Right lobe of liver (tissue), 6 donors: Measurements from ENCODE around the gene RPRML. TPM values are rescaled to one million over a fixed set of nuclear protein-coding genes. Genes with fewer than 3 reads are reported as not detected.

Experiments used
- ATAC-seq, 4 donors: fragments of 200-7000 bp; cut with Tn5 transposase; one replicate each; pipeline ENCODE4 v1.9.1; 2020; ENCODE audit warnings: mild to moderate bottlenecking in 4 of 4, moderate library complexity in 4 of 4
- DNase-seq, 3 donors: peaks; one replicate each; pipeline ENCODE4 v3.0.0-alpha.2; 2020
- H3K27ac ChIP-seq, 3 donors: fragments of 200-600 bp; one replicate each; pipeline ENCODE4 v1.8.0; 2022
- H3K27me3 ChIP-seq, 2 donors: fragments of 200-600 bp; one replicate each; pipeline ENCODE4 v1.8.0; 2022
- H3K36me3 ChIP-seq, 4 donors: fragments of 200-600 bp; sonication (generic) in 1 of 4; one replicate each; pipeline versions ENCODE4 v1.5.1 to v1.8.0; 2017 to 2022; ENCODE audit warnings: control low read depth in 1 of 4
- H3K4me1 ChIP-seq, 4 donors: fragments of 200-600 bp; sonication (generic) in 1 of 4; one replicate each; pipeline versions ENCODE4 v1.5.1 to v1.8.0; 2017 to 2022; ENCODE audit warnings: control low read depth in 1 of 4
- H3K4me3 ChIP-seq, 3 donors: fragments of 200-600 bp; one replicate each; pipeline ENCODE4 v1.8.0; 2022
- H3K9me3 ChIP-seq, 4 donors: fragments of 200-600 bp; sonication (generic) in 1 of 4; one replicate each; pipeline versions ENCODE4 v1.5.1 to v1.8.0; 2017 to 2022; ENCODE audit warnings: control low read depth in 1 of 4
- POLR2A ChIP-seq: fragments of 450-650 bp; IDR thresholded peaks from one replicate; pipeline ENCODE4 v1.6.1; 2017; ENCODE audit warnings: antibody characterized with exemption, mild to moderate bottlenecking
- WGBS: methylation state at CpG from one replicate; pipeline ENCODE4 v1.1.6; 2018; ENCODE audit warnings: low coverage, low lambda C conversion rate; ENCODE audit not compliant: insufficient coverage; ENCODE audit errors: missing lambda C conversion rate; 5-methylcytosine and 5-hydroxymethylcytosine counted together
- intact Hi-C, 2 donors: fragments of 100-400 bp; cut with DNase I; formaldehyde crosslinking; loops; one replicate each; pipeline versions ENCODE4 v1.11.2 to v1.14.1; 2022
- total RNA-seq, 6 experiments: library from RNA; depleted of rRNA in 2 of 6; stranded (reverse); fragments of >200 nt in 2 of 6; fragmentation: NEBNext Ultra II Directional in 3 of 6; extraction: Animal tissue kit (Norgen Biotek cat#: 25700) in 3 of 6; gene quantifications; one replicate each; pipeline versions ENCODE4 v1.1.0 to v1.2.4, GENCODE V29; 2016 to 2023
- TF ChIP-seq, protein P1 (sequence below), 4 donors: fragments of 200-600 bp in 3 of 4; fragments of 450-650 bp in 1 of 4; IDR thresholded peaks; one replicate each; pipeline versions ENCODE4 v1.5.1 to v1.8.0; 2016 to 2022; ENCODE audit warnings: antibody characterized with exemption in 4 of 4, mild to moderate bottlenecking in 2 of 4
- donor health status: DM: no; HTN: yes; CAD: no.
- donor health status: DM: no; HTN: no; CAD: no.
- donor health status: DM: no; HTN: no; CAD: no.
- donor health status: DM: no; HTN: yes; CAD: no.
- donor health status: DM: no; HTN: yes; CAD: no.

RPRML gene
- total RNA-seq, 6 experiments from 2014 or later: 0.25 TPM; not detected in 5

DNA sequence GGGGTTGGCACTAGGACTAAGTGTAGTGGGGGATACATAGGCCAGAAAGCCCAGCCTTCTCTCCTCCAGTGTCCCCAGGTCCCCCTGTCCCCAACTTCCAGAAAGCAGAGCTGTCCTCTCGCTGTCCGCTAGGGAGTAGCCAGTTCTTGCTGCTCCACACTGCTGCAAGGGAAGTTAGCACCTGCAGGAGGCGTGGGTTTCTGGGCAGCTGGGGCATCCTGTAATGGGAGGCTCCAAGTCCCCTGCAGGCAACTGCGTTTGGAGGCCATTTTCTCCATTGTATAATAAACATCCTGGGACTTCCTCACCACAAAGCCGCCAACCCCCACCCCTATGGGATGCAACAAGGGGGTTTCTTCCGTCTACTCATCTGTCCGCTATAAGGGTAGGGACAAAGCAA is 1.7 kb downstream of the RPRML start:
- Histone ChIP-seq H3K27ac (no peak overlapping the region), H3K9me3 (no peaks in the 10 kb centered on the region), H3K4me1 (peaks cover 0 to 17% (median under 1%) of the 10 kb centered on the region in 4 donors), H3K27me3 (peaks cover 0 to 11% of the 10 kb centered on the region in 2 donors), H3K36me3 (no peaks in the 10 kb centered on the region), H3K4me3 (no peak overlapping the region)
- TF ChIP-seq, protein P1, sequence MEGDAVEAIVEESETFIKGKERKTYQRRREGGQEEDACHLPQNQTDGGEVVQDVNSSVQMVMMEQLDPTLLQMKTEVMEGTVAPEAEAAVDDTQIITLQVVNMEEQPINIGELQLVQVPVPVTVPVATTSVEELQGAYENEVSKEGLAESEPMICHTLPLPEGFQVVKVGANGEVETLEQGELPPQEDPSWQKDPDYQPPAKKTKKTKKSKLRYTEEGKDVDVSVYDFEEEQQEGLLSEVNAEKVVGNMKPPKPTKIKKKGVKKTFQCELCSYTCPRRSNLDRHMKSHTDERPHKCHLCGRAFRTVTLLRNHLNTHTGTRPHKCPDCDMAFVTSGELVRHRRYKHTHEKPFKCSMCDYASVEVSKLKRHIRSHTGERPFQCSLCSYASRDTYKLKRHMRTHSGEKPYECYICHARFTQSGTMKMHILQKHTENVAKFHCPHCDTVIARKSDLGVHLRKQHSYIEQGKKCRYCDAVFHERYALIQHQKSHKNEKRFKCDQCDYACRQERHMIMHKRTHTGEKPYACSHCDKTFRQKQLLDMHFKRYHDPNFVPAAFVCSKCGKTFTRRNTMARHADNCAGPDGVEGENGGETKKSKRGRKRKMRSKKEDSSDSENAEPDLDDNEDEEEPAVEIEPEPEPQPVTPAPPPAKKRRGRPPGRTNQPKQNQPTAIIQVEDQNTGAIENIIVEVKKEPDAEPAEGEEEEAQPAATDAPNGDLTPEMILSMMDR (IDR thresholded peaks at IDR 0.05): peak in 1 of 4 donors; percentile 5
- no peak for TF ChIP-seq POLR2A
- WGBS: 90% methylated on average over 2 of the region's 7 CpGs
- no peak for DNase-seq
- ATAC-seq: peak in 2 of 4 donors; percentile 50 to 59
- intact Hi-C loops: no loop called here

DNA sequence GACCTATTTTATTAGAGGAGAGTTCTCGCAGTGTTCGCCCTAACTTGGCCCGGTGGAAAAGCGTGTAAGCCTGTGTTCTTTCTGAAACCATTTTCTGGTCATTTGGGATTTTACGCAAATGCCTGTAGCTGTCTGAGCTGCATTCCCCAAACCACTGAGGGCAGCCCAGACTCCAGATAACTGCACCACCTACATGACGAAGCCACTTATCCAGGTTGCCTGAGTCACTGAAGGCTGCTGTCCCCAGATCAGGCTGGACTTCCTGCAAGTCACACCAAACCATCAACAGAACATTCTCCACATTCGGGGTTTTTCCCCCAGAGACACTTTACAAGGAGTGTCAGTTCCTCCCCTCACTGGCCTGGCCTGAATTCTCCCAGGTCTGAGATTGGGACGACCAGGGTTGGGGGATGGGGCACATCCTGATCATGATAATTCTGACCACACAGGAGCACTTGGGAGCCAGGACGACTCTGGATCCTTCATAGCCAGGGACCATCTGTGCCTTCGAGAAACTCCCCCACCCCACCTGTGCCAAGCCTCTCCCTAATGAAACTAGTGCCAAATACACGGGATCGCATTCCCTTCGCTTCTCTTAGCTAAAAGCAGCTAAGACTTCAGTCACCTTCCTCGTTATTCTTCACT is 2.3 kb downstream of the RPRML start:
- DNase-seq (no peak), ATAC-seq (no peak)
- H3K27me3 ChIP-seq: peaks cover 0 to 11% of the 10 kb centered on the region in 2 donors
- H3K4me3 ChIP-seq: no peak overlapping the region
- H3K27ac ChIP-seq: no peak overlapping the region
- H3K36me3 ChIP-seq: no peaks in the 10 kb centered on the region
- intact Hi-C loops: no loop called here
- no peaks in the 10 kb centered on the region for H3K9me3 ChIP-seq
- WGBS: 88% methylated on average over 5 of the region's 14 CpGs
- H3K4me1 ChIP-seq: peaks cover 0 to 17% (median 2%) of the 10 kb centered on the region in 4 donors
- no peak for TF ChIP-seq POLR2A
- TF ChIP-seq, protein P1 (IDR thresholded peaks at IDR 0.05): no peak

- intact Hi-C loops: no loop called here
- Histone ChIP-seq H3K4me3 (no peak overlapping the region), H3K9me3 (no peaks in the 10 kb centered on the region), H3K27me3 (peaks cover 0 to 11% of the 10 kb centered on the region in 2 donors), H3K27ac (no peak overlapping the region), H3K4me1 (peaks cover 0 to 17% (median 2%) of the 10 kb centered on the region in 4 donors), H3K36me3 (no peaks in the 10 kb centered on the region)
- DNase-seq (no peak), ATAC-seq (no peak)
- no peak for TF ChIP-seq POLR2A
- TF ChIP-seq, protein P1 (IDR thresholded peaks at IDR 0.05): no peak
- 33% methylated on average over 1 of the region's 4 CpGs for WGBS
Measured at GRCh38 chr17:46975287-46975686, 3.8 kb downstream of the RPRML start.

GRCh38 chr17:46974086-46974485 is 5.0 kb downstream of the RPRML start:
- Histone ChIP-seq H3K36me3 (no peaks in the 10 kb centered on the region), H3K27me3 (peaks cover 0 to 7% of the 10 kb centered on the region in 2 donors), H3K9me3 (no peaks in the 10 kb centered on the region), H3K4me3 (no peak overlapping the region), H3K4me1 (peaks cover 0 to 10% (median 2%) of the 10 kb centered on the region in 4 donors), H3K27ac (no peak overlapping the region)
- intact Hi-C loops: no loop called here
- ATAC-seq: no peak
- DNase-seq: peak in 1 of 3 donors; percentile 39
- 90% methylated on average over 7 of the region's 11 CpGs for WGBS
- TF ChIP-seq, protein P1 (IDR thresholded peaks at IDR 0.05): no peak
- TF ChIP-seq POLR2A: no peak
